A549 (cell line): ENCODE measurements around the gene CTBP2.

Source experiments
- BCL3 ChIP-seq: fragments of >200 bp; sonication (Bioruptor Twin); formaldehyde crosslinking; IDR thresholded peaks from 3 replicates; pipeline ENCODE4 v1.6.1; 2016
- BHLHE40 ChIP-seq: IDR thresholded peaks from 2 replicates; pipeline ENCODE4 v1.6.1; 2012; ENCODE audit warnings: low read depth, low read length, inconsistent platforms
- CHD4 ChIP-seq: fragments of 200-600 bp; sonication (generic); IDR thresholded peaks from 2 replicates; pipeline ENCODE4 v1.6.1; 2016; ENCODE audit warnings: antibody characterized with exemption, mild to moderate bottlenecking, borderline replicate concordance
- CTCF ChIP-seq: fragments of >200 bp; sonication (Bioruptor Twin); formaldehyde crosslinking; IDR thresholded peaks from 3 replicates; pipeline ENCODE4 v1.5.1; 2016
- MAZ ChIP-seq: fragments of 150-350 bp; IDR thresholded peaks from 2 replicates; pipeline ENCODE4 v1.6.1; 2014; ENCODE audit warnings: antibody characterized with exemption, low read depth, low read length, borderline replicate concordance
- PHF8 ChIP-seq: fragments of 200-600 bp; sonication (generic); IDR thresholded peaks from 2 replicates; pipeline ENCODE4 v1.6.1; 2016; ENCODE audit warnings: low read depth, mild to moderate bottlenecking, antibody characterized with exemption, moderate library complexity, borderline replicate concordance
- POLR2A ChIP-seq: IDR thresholded peaks from 2 replicates; pipeline ENCODE4 v1.6.1; 2012; ENCODE audit warnings: mild to moderate bottlenecking, low read length
- RAD21 ChIP-seq, 2 experiments: fragments of >200 bp in 1 of 2; sonication (Bioruptor Twin) in 1 of 2; formaldehyde crosslinking in 1 of 2; IDR thresholded peaks in 1 of 2; conservative IDR thresholded peaks in 1 of 2; 2 replicates in 1 of 2; 3 replicates in 1 of 2; pipeline ENCODE4 v1.6.1; 2012 to 2018; ENCODE audit warnings: inconsistent platforms in 1 of 2
- REST ChIP-seq: fragments of 200-600 bp; sonication (generic); IDR thresholded peaks from 2 replicates; pipeline ENCODE4 v1.6.1; 2016; ENCODE audit warnings: antibody characterized with exemption, mild to moderate bottlenecking, moderate library complexity

- no peak for TF ChIP-seq CTCF
- TF ChIP-seq REST: no peak
- no peak for TF ChIP-seq BHLHE40
- TF ChIP-seq MAZ: no peak
- TF ChIP-seq BCL3: no peak
- TF ChIP-seq CHD4: no peak
- TF ChIP-seq RAD21 (conservative IDR thresholded peaks at IDR 0.05 in 1 of 2, IDR thresholded peaks at IDR 0.05 in 1 of 2): no peak
- no peak for TF ChIP-seq POLR2A
- TF ChIP-seq PHF8: no peak
These were observed 36.3 kb downstream of the CTBP2 start for GRCh38 chr10:125124115-125124487.
